Lower leg skin (tissue), 3 donors: ENCODE results near the gene SNAI3.

Source experiments
- POLR2A ChIP-seq, 2 donors: fragments of 450-650 bp; IDR thresholded peaks; one replicate each; pipeline ENCODE4 v1.6.1; 2016 to 2017; ENCODE audit warnings: antibody characterized with exemption in 2 of 2, mild to moderate bottlenecking in 1 of 2, moderate library complexity in 1 of 2
- TF ChIP-seq, protein P1 (sequence below), 3 donors: fragments of 450-650 bp; IDR thresholded peaks; one replicate each; pipeline ENCODE4 v1.5.1; 2016; ENCODE audit warnings: antibody characterized with exemption in 3 of 3, mild to moderate bottlenecking in 3 of 3, moderate library complexity in 2 of 3

DNA sequence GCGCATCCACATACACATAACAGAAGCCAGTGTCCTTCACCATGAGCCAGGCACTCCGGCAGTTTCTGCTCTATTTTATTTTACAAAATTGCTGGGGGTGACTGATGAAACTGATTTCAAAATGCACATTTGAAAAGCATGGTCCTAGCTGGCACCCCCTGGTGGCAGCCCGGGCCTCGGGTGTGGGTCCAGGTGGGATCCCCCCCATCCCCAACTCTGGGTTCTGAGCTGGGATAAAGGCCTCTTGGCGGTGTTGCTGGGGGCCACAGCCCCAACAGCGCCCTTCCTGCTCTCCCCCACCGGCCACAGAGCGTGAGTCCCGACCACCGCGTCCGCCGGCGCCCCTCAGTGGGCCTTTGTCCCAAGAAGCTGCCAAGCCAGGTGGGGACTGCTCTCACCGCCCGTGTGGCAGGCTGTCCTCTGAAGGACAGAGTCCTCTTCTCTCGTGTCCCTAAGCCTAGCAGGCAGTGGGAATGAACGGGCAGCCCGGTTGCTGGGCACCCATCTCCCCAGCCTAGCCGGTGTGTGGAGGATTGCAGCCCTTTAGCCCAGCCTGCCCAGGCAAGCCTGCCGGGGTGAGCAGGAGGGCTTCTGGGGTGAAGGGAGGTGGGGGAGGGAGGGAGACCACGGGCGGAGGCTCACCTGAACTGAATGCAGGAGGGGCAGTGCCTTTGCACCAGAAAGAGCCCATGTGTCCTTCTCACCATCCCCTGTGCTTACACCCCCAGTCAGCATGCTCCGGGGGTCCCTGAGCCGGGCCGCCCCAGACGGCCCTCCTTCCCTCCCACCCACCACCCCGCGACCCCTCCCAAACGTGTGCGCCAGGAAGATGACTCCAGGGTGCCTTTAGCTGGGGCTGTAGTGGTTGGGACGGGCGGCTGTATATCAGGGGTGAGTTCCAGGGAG lies 898 bp downstream of the SNAI3 start:
- TF ChIP-seq, protein P1, sequence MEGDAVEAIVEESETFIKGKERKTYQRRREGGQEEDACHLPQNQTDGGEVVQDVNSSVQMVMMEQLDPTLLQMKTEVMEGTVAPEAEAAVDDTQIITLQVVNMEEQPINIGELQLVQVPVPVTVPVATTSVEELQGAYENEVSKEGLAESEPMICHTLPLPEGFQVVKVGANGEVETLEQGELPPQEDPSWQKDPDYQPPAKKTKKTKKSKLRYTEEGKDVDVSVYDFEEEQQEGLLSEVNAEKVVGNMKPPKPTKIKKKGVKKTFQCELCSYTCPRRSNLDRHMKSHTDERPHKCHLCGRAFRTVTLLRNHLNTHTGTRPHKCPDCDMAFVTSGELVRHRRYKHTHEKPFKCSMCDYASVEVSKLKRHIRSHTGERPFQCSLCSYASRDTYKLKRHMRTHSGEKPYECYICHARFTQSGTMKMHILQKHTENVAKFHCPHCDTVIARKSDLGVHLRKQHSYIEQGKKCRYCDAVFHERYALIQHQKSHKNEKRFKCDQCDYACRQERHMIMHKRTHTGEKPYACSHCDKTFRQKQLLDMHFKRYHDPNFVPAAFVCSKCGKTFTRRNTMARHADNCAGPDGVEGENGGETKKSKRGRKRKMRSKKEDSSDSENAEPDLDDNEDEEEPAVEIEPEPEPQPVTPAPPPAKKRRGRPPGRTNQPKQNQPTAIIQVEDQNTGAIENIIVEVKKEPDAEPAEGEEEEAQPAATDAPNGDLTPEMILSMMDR (IDR thresholded peaks at IDR 0.05) = no peak
- no peak for TF ChIP-seq POLR2A (IDR thresholded peaks at IDR 0.05)
